Measurements from ENCODE around the gene EGLN1. TPM values are rescaled to one million over a fixed set of nuclear protein-coding genes. Genes with fewer than 3 reads are reported as not detected.

Gene EGLN1
- total and polyA plus RNA-seq, 4 donors = 4.5 to 45.1 (median 16.3) TPM

GRCh38 chr1:231419738-231420298 lies 2.3 kb downstream of the EGLN1 start:
- Histone ChIP-seq H3K9me3 (ENCODE audit: control insufficient read depth in 4 of 4, insufficient read depth in 3 of 4, low read length in 3 of 4) (no peaks in the 10 kb centered on the region), H3K27me3 (ENCODE audit: control insufficient read depth in 3 of 3, insufficient read depth in 3 of 3, low read length in 2 of 3) (peaks cover 0 to 12% (median 9%) of the 10 kb centered on the region in 3 donors), H3K36me3 (ENCODE audit: control insufficient read depth in 4 of 4, insufficient read depth in 4 of 4, low read length in 4 of 4) (peaks cover 0 to 2% (median 0%) of the 10 kb centered on the region in 4 donors), H3K27ac (ENCODE audit: low read depth in 1 of 2, low read length in 1 of 2) (peak overlapping the region in 1 of 2 donors; percentile 100), H3K4me3 (peak overlapping the region; percentile 76), H3K4me1 (ENCODE audit: control insufficient read depth in 5 of 5, insufficient read depth in 5 of 5, low read length in 5 of 5) (peaks cover 5 to 40% (median 16%) of the 10 kb centered on the region in 5 donors), H3K9ac (ENCODE audit: insufficient read depth in 1 of 2, low read length in 2 of 2) (peak overlapping the region; percentile 74 to 76)
- DNase-seq (peak in 1 of 3 donors; percentile 22), ATAC-seq (ENCODE audit: insufficient read depth, low FRiP score) (no peak)
- WGBS, 2 donors = 9 to 11% methylated on average over 8 of the region's 8 CpGs
- no peak for TF ChIP-seq CTCF (IDR thresholded peaks at IDR 0.05; ENCODE audit: control extremely low read depth, extremely low read depth)

GRCh38 chr1:231419147-231419546 lies 2.9 kb downstream of the EGLN1 start:
- Histone ChIP-seq H3K4me1 (ENCODE audit: control insufficient read depth in 5 of 5, insufficient read depth in 5 of 5, low read length in 5 of 5) (peaks cover 5 to 40% (median 16%) of the 10 kb centered on the region in 5 donors), H3K9me3 (ENCODE audit: control insufficient read depth in 4 of 4, insufficient read depth in 3 of 4, low read length in 3 of 4) (no peaks in the 10 kb centered on the region), H3K4me3 (no peak overlapping the region), H3K27me3 (ENCODE audit: control insufficient read depth in 3 of 3, insufficient read depth in 3 of 3, low read length in 2 of 3) (peaks cover 0 to 10% (median 8%) of the 10 kb centered on the region in 3 donors), H3K9ac (ENCODE audit: insufficient read depth in 1 of 2, low read length in 2 of 2) (peak overlapping the region; percentile 74 to 76), H3K27ac (ENCODE audit: low read depth in 1 of 2, low read length in 1 of 2) (no peak overlapping the region), H3K36me3 (ENCODE audit: control insufficient read depth in 4 of 4, insufficient read depth in 4 of 4, low read length in 4 of 4) (peaks cover 0 to 2% (median 0%) of the 10 kb centered on the region in 4 donors)
- WGBS, 2 donors = 15 to 40% methylated on average over 1 of the region's 1 CpG
- DNase-seq = peak in 2 of 3 donors; percentile 4 to 7
- ATAC-seq (ENCODE audit: insufficient read depth, low FRiP score) = no peak
- no peak for TF ChIP-seq CTCF (IDR thresholded peaks at IDR 0.05; ENCODE audit: control extremely low read depth, extremely low read depth)

GRCh38 chr1:231418741-231419107 lies 3.4 kb downstream of the EGLN1 start:
- Histone ChIP-seq H3K9ac (ENCODE audit: insufficient read depth in 1 of 2, low read length in 2 of 2) (peak overlapping the region; percentile 74 to 76), H3K4me3 (no peak overlapping the region), H3K36me3 (ENCODE audit: control insufficient read depth in 4 of 4, insufficient read depth in 4 of 4, low read length in 4 of 4) (peaks cover 0 to 2% (median 0%) of the 10 kb centered on the region in 4 donors), H3K27me3 (ENCODE audit: control insufficient read depth in 3 of 3, insufficient read depth in 3 of 3, low read length in 2 of 3) (peaks cover 0 to 8% (median 4%) of the 10 kb centered on the region in 3 donors), H3K4me1 (ENCODE audit: control insufficient read depth in 5 of 5, insufficient read depth in 5 of 5, low read length in 5 of 5) (peaks cover 5 to 40% (median 16%) of the 10 kb centered on the region in 5 donors), H3K27ac (ENCODE audit: low read depth in 1 of 2, low read length in 1 of 2) (no peak overlapping the region), H3K9me3 (ENCODE audit: control insufficient read depth in 4 of 4, insufficient read depth in 3 of 4, low read length in 3 of 4) (no peaks in the 10 kb centered on the region)
- 51 to 52% methylated on average over 4 of the region's 4 CpGs for WGBS, 2 donors
- TF ChIP-seq CTCF (IDR thresholded peaks at IDR 0.05; ENCODE audit: control extremely low read depth, extremely low read depth) = no peak
- DNase-seq (peak in 1 of 3 donors; percentile 6), ATAC-seq (ENCODE audit: insufficient read depth, low FRiP score) (no peak)

All from lung (tissue), 12 donors.